Lower leg skin (tissue), 3 donors: ENCODE data around the gene MAGEB1.

Experiments
- CTCF ChIP-seq, 3 donors: fragments of 450-650 bp; IDR thresholded peaks; one replicate each; pipeline ENCODE4 v1.5.1; 2016; ENCODE audit warnings: antibody characterized with exemption in 3 of 3, mild to moderate bottlenecking in 3 of 3, moderate library complexity in 2 of 3
- POLR2A ChIP-seq, 2 donors: fragments of 450-650 bp; IDR thresholded peaks; one replicate each; pipeline ENCODE4 v1.6.1; 2016 to 2017; ENCODE audit warnings: antibody characterized with exemption in 2 of 2, mild to moderate bottlenecking in 1 of 2, moderate library complexity in 1 of 2

- TF ChIP-seq CTCF (IDR thresholded peaks at IDR 0.05) = no peak
- TF ChIP-seq POLR2A (IDR thresholded peaks at IDR 0.05) = no peak
These were observed 18.4 kb upstream of the MAGEB1 start for GRCh38 chrX:30228526-30228925.
